CD14-positive monocyte (primary cell): Measurements from ENCODE around the gene THSD7B. TPM values are rescaled to one million over a fixed set of nuclear protein-coding genes. Genes with fewer than 3 reads are reported as not detected.
"Not testable (repeated sequence)": the region's sequence is repeated elsewhere in the genome, so short reads cannot be mapped to it uniquely, and the experiment has no call there.

Experiments used
- DNase-seq, 3 donors: peaks; one replicate each; pipeline ENCODE4 v3.0.0-alpha.2; 2011 to 2022
- H2AFZ ChIP-seq: 2 replicates; pipeline ENCODE4 v1.6.0; 2012; ENCODE audit warnings: mild to moderate bottlenecking, low read depth, low read length, inconsistent platforms; ENCODE audit not compliant: insufficient read depth, poor library complexity, severe bottlenecking
- H3K27ac ChIP-seq, 2 donors: 1 replicate in 1 of 2; 2 replicates in 1 of 2; pipeline ENCODE4 v1.5.1; 2012 to 2013; ENCODE audit warnings: low read length in 2 of 2, control low read depth in 1 of 2, inconsistent platforms in 1 of 2, low read depth in 1 of 2, mild to moderate bottlenecking in 1 of 2
- H3K27me3 ChIP-seq, 2 donors: one replicate each; pipeline versions ENCODE4 v1.6.0 to v1.6.1; 2011 to 2013; ENCODE audit warnings: low read length in 2 of 2; ENCODE audit not compliant: control insufficient read depth in 2 of 2, insufficient read depth in 2 of 2
- H3K36me3 ChIP-seq, 2 donors: replicated peaks in 1 of 2; 1 replicate in 1 of 2; 2 replicates in 1 of 2; pipeline versions ENCODE4 v1.5.1 to v1.6.1; 2012 to 2013; ENCODE audit warnings: low read length in 2 of 2, control low read depth in 1 of 2, inconsistent platforms in 1 of 2, mild to moderate bottlenecking in 1 of 2; ENCODE audit not compliant: insufficient read depth in 2 of 2, control insufficient read depth in 1 of 2
- H3K4me1 ChIP-seq, 2 donors: 1 replicate in 1 of 2; 2 replicates in 1 of 2; pipeline versions ENCODE4 v1.5.1 to v1.6.1; 2012 to 2013; ENCODE audit warnings: low read length in 2 of 2, control low read depth in 1 of 2, inconsistent platforms in 1 of 2, mild to moderate bottlenecking in 1 of 2, moderate library complexity in 1 of 2; ENCODE audit not compliant: insufficient read depth in 2 of 2, control insufficient read depth in 1 of 2
- H3K4me2 ChIP-seq: replicated peaks from 2 replicates; pipeline ENCODE3; 2012; ENCODE audit warnings: low read length, moderate library complexity, mild to moderate bottlenecking; ENCODE audit not compliant: poor library complexity, severe bottlenecking; ENCODE audit errors: extremely low read depth
- H3K4me3 ChIP-seq, 3 experiments: fragments of 200-600 bp in 1 of 3; sonication (generic) in 1 of 3; replicated peaks in 1 of 3; 1 replicate in 2 of 3; 2 replicates in 1 of 3; pipeline ENCODE4 v1.5.1; 2011 to 2013; ENCODE audit warnings: low read length in 3 of 3, mild to moderate bottlenecking in 3 of 3, control low read depth in 2 of 3, low read depth in 2 of 3, inconsistent platforms in 1 of 3, moderate library complexity in 1 of 3
- H3K79me2 ChIP-seq: 2 replicates; pipeline ENCODE4 v1.6.0; 2012; ENCODE audit warnings: mild to moderate bottlenecking, control low read depth, inconsistent platforms, low read length, moderate library complexity; ENCODE audit not compliant: insufficient read depth
- H3K9ac ChIP-seq: 2 replicates; pipeline ENCODE4 v1.6.0; 2017; ENCODE audit warnings: low read length, mild to moderate bottlenecking; ENCODE audit not compliant: insufficient read depth, poor library complexity, severe bottlenecking
- H3K9me3 ChIP-seq, 2 donors: replicated peaks in 1 of 2; 1 replicate in 1 of 2; 2 replicates in 1 of 2; pipeline versions ENCODE4 v1.5.1 to v1.6.1; 2012 to 2013; ENCODE audit warnings: low read length in 2 of 2, control low read depth in 1 of 2; ENCODE audit not compliant: control insufficient read depth in 1 of 2, insufficient read depth in 1 of 2
- H4K20me1 ChIP-seq: 2 replicates; pipeline ENCODE4 v1.6.0; 2012; ENCODE audit warnings: mild to moderate bottlenecking, low read length, control low read depth, moderate library complexity; ENCODE audit not compliant: insufficient read depth
- H3K27ac Mint-ChIP-seq, 7 donors: one replicate each; pipeline ENCODE4 v1.8.0; 2020; ENCODE audit warnings: mild to moderate bottlenecking in 7 of 7, mixed read lengths in 7 of 7, moderate library complexity in 6 of 7, inconsistent platforms in 2 of 7
- H3K27me3 Mint-ChIP-seq, 3 donors: one replicate each; pipeline ENCODE4 v1.8.0; 2021 to 2022; ENCODE audit warnings: low read depth in 3 of 3, mild to moderate bottlenecking in 3 of 3, mixed read lengths in 3 of 3, moderate library complexity in 3 of 3, inconsistent platforms in 1 of 3
- H3K36me3 Mint-ChIP-seq, 2 donors: one replicate each; pipeline ENCODE4 v1.8.0; 2020; ENCODE audit warnings: mixed read lengths in 2 of 2, inconsistent platforms in 1 of 2, mild to moderate bottlenecking in 1 of 2
- H3K4me1 Mint-ChIP-seq: one replicate; pipeline ENCODE4 v1.8.0; 2020; ENCODE audit warnings: mild to moderate bottlenecking, mixed read lengths
- H3K4me3 Mint-ChIP-seq, 2 donors: one replicate each; pipeline ENCODE4 v1.8.0; 2020; ENCODE audit warnings: mild to moderate bottlenecking in 2 of 2, mixed read lengths in 2 of 2, moderate library complexity in 1 of 2
- H3K9me3 Mint-ChIP-seq, 7 donors: one replicate each; pipeline ENCODE4 v1.8.0; 2020 to 2022; ENCODE audit warnings: mixed read lengths in 7 of 7, mild to moderate bottlenecking in 6 of 7, moderate library complexity in 6 of 7, inconsistent platforms in 2 of 7
- WGBS: methylation state at CpG from one replicate; pipeline ENCODE4 v1.1.5; 2013; ENCODE audit warnings: missing lambda C conversion rate; ENCODE audit not compliant: insufficient coverage; 5-methylcytosine and 5-hydroxymethylcytosine counted together
- intact Hi-C, 2 donors: fragments of 100-400 bp; cut with micrococcal nuclease; formaldehyde crosslinking; loops; one replicate each; pipeline versions ENCODE4 v1.15.0 to v1.15.1; 2023
- polyA plus RNA-seq, 3 donors: library from polyadenylated mRNA; depleted of rRNA in 1 of 3; unstranded in 2 of 3; stranded (reverse) in 1 of 3; fragments of 300-500 nt in 2 of 3; fragments of >200 nt in 1 of 3; fragmentation: Illumina TruSeq in 2 of 3; gene quantifications; 1 replicate in 2 of 3; 2 replicates in 1 of 3; pipeline ENCODE4 v1.2.3, GENCODE V29; 2012 to 2021
- TF ChIP-seq, protein P1 (sequence below): fragments of 200-600 bp; IDR thresholded peaks from one replicate; pipeline ENCODE4 v1.8.0; 2022; ENCODE audit warnings: antibody characterized with exemption, mild to moderate bottlenecking

Gene THSD7B
- polyA plus RNA-seq, 3 donors, result not detected

DNA sequence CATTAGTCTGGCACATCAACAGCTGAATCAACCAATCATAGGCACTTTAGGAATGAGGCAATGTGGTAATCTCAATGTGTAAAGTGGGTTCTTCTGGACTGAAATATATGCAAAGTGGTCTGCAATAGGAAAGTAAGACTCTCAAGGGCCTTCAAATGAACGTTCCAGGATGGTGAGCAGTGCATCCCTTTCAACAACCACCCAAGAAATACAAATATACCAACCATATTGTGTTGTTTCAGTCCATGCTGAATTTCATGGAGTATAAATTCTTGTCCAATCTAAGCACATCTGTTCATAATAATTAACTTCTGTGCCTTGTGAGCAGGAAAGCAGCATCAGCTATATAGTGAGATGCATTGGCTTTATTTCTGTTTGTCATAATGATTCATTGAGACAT, 556.2 kb downstream of the THSD7B start:
- Histone ChIP-seq H3K27me3 (no peaks in the 10 kb centered on the region), H3K4me3 (no peak overlapping the region), H3K9me3 (peaks cover 4% of the 10 kb centered on the region in 2 donors), H3K36me3 (no peaks in the 10 kb centered on the region), H3K4me2 (no peak overlapping the region), H3K4me1 (no peaks in the 10 kb centered on the region), H2AFZ (no peak overlapping the region), H3K27ac (no peak overlapping the region), H4K20me1 (no peaks in the 10 kb centered on the region), H3K9ac (no peak overlapping the region), H3K79me2 (no peaks in the 10 kb centered on the region)
- H3K27ac Mint-ChIP-seq, result no peak overlapping the region
- WGBS, result no CpG with 5 or more reads among the region's 1 CpG
- no peaks in the 10 kb centered on the region for H3K36me3 Mint-ChIP-seq
- no peak overlapping the region for H3K4me3 Mint-ChIP-seq
- H3K9me3 Mint-ChIP-seq, result peaks cover 0 to 8% (median 2%) of the 10 kb centered on the region in 7 donors
- H3K27me3 Mint-ChIP-seq, result no peaks in the 10 kb centered on the region
- H3K4me1 Mint-ChIP-seq, result no peaks in the 10 kb centered on the region
- intact Hi-C loops, result no loop called here
- TF ChIP-seq, protein P1, sequence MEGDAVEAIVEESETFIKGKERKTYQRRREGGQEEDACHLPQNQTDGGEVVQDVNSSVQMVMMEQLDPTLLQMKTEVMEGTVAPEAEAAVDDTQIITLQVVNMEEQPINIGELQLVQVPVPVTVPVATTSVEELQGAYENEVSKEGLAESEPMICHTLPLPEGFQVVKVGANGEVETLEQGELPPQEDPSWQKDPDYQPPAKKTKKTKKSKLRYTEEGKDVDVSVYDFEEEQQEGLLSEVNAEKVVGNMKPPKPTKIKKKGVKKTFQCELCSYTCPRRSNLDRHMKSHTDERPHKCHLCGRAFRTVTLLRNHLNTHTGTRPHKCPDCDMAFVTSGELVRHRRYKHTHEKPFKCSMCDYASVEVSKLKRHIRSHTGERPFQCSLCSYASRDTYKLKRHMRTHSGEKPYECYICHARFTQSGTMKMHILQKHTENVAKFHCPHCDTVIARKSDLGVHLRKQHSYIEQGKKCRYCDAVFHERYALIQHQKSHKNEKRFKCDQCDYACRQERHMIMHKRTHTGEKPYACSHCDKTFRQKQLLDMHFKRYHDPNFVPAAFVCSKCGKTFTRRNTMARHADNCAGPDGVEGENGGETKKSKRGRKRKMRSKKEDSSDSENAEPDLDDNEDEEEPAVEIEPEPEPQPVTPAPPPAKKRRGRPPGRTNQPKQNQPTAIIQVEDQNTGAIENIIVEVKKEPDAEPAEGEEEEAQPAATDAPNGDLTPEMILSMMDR, result no peak
- DNase-seq, result no peak

DNA sequence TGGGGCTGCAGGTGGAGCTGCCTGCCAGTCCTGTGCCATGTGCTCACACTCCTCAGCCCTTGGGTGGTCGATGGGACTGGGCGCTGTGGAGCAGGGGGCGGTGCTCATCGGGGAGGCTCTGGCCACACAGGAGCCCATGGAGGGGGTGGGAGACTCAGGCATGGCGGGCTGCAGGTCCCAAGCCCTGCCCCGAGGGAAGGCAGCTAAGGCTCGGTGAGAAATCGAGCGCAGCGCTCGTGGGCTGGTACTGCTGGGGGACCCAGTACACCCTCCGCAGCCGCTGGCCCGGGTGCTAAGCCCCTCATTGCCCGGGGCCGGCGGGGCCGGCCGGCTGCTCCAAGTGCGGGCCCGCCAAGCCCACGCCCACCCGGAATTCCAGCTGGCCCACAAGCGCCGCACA, 566.2 kb downstream of the THSD7B start:
- H3K27me3 Mint-ChIP-seq, result not testable (repeated sequence)

More for the DNA sequence above, 566.2 kb downstream of the THSD7B start:
- H3K27ac ChIP-seq, H3K9ac ChIP-seq, H3K27me3 ChIP-seq, intact Hi-C loops, H3K4me3 ChIP-seq, DNase-seq, H3K36me3 Mint-ChIP-seq, H3K4me1 Mint-ChIP-seq, H3K36me3 ChIP-seq, H3K79me2 ChIP-seq, H3K4me1 ChIP-seq, H4K20me1 ChIP-seq, H3K4me2 ChIP-seq, H2AFZ ChIP-seq, H3K4me3 Mint-ChIP-seq, H3K27ac Mint-ChIP-seq: not testable (repeated sequence)
- WGBS, result 99% methylated on average over 22 of the region's 25 CpGs
- peaks cover 12 to 22% of the 10 kb centered on the region in 2 donors for H3K9me3 ChIP-seq
- H3K9me3 Mint-ChIP-seq, result peaks cover 4 to 27% (median 13%) of the 10 kb centered on the region in 7 donors
